Measurements from ENCODE around the gene TMC1. TPM values are rescaled to one million over a fixed set of nuclear protein-coding genes. Genes with fewer than 3 reads are reported as not detected.
"Not testable (repeated sequence)": the region's sequence is repeated elsewhere in the genome, so short reads cannot be mapped to it uniquely, and the experiment has no call there.

TMC1 gene
- total RNA-seq: 0.49 TPM
- polyA plus RNA-seq (ENCODE audit: insufficient read depth in 1 of 8, insufficient read length in 8 of 8, low replicate concordance in 1 of 8): 1 to 10 TPM in 2 of 8 donors, under 1 TPM in 6; 0.39 to 1.4 (median 0.65) TPM
- long read RNA-seq, donor 1: 0 reads
- long read RNA-seq, donor 2: 0 reads
- long read RNA-seq, donor 3: 0 reads
- long read RNA-seq, donor 4: 0 reads
- long read RNA-seq, donor 5: 0 reads
- long read RNA-seq, donor 6: 0 reads
- long read RNA-seq, donor 7: 0 reads
- long read RNA-seq, donor 8: 0 reads
- long read RNA-seq, donor 9: 0 reads
- long read RNA-seq, donor 10: 0 reads
- long read RNA-seq, donor 11: 0 reads

- not testable (repeated sequence) for H3K27me3 ChIP-seq (ENCODE audit: control insufficient read depth, insufficient read depth, low read length); H3K36me3 ChIP-seq (ENCODE audit: control insufficient read depth, insufficient read depth, low read length); H3K4me1 ChIP-seq (ENCODE audit: control insufficient read depth, insufficient read depth, low read length); DNase-seq; H3K27ac ChIP-seq (ENCODE audit: low read length); H3K9me3 ChIP-seq (replicated peaks; ENCODE audit: control insufficient read depth, low read depth, low read length); H3K4me3 ChIP-seq (ENCODE audit: low read length)
- over 99% methylated on average over 12 of the region's 17 CpGs for WGBS (ENCODE audit: insufficient coverage)
These were observed at the start of gene TMC1 for GRCh38 chr9:72521416-72521815. Gene TMC1 (plus strand): TSS chr9:72521608. CDS start chr9:72648649, 127,041 bp downstream.

DNA sequence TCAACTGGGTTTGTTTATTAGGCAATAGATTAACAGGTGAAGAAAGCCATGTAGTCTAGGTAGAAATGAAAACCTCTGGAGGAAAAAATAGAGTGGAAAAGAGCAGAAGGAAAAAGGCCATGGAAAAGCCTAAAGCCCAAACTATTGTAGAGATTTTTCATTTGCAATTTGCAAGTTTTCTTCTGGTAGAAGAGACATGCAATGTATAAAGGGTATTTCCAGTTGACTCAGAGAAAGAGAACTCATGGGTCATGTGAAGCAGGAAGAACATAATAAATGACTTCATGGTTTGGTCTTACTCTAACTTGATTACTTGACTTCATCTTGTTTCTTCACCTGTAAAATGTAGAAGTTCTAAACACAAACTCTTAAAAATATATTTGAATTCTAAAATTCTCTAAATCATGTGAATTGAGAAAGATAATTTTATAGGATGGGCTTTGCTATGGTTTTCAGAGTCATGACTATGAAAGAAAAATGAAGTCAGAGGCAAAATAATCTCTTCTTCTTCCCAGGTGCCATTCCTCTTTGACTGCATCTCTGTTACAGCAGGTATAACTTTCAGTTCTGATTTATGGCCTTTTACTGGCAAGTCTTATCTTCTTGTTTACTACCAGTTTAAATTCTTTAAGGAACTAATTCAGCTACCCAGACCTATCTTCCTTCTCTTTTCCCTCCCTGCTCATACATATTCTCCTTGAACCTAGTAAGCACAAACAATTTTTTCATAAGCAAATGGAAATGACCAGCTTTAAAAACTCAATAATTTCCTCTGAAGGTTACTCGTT is 47.7 kb upstream of the TMC1 start:
- DNase-seq: no peak
- no peak overlapping the region for H3K27ac ChIP-seq (ENCODE audit: low read length)
- H3K36me3 ChIP-seq (ENCODE audit: control insufficient read depth, insufficient read depth, low read length): no peaks in the 10 kb centered on the region
- H3K27me3 ChIP-seq (ENCODE audit: control insufficient read depth, insufficient read depth, low read length): no peaks in the 10 kb centered on the region
- H3K4me1 ChIP-seq (ENCODE audit: control insufficient read depth, insufficient read depth, low read length): peaks cover 2% of the 10 kb centered on the region
- H3K4me3 ChIP-seq (ENCODE audit: low read length): no peak overlapping the region
- no CpG with 5 or more reads among the region's 1 CpG for WGBS (ENCODE audit: insufficient coverage)
- no peaks in the 10 kb centered on the region for H3K9me3 ChIP-seq (replicated peaks; ENCODE audit: control insufficient read depth, low read depth, low read length)

- peak; percentile 56 for DNase-seq
- no peaks in the 10 kb centered on the region for H3K27me3 ChIP-seq (ENCODE audit: control insufficient read depth, insufficient read depth, low read length)
- H3K36me3 ChIP-seq (ENCODE audit: control insufficient read depth, insufficient read depth, low read length): no peaks in the 10 kb centered on the region
- H3K4me3 ChIP-seq (ENCODE audit: low read length): no peak overlapping the region
- no CpG with 5 or more reads among the region's 2 CpGs for WGBS (ENCODE audit: insufficient coverage)
- no peaks in the 10 kb centered on the region for H3K9me3 ChIP-seq (replicated peaks; ENCODE audit: control insufficient read depth, low read depth, low read length)
- H3K27ac ChIP-seq (ENCODE audit: low read length): peak overlapping the region; percentile 17
- H3K4me1 ChIP-seq (ENCODE audit: control insufficient read depth, insufficient read depth, low read length): peaks cover 2% of the 10 kb centered on the region
These were observed 46.7 kb upstream of the TMC1 start for GRCh38 chr9:72474676-72475075.

DNA sequence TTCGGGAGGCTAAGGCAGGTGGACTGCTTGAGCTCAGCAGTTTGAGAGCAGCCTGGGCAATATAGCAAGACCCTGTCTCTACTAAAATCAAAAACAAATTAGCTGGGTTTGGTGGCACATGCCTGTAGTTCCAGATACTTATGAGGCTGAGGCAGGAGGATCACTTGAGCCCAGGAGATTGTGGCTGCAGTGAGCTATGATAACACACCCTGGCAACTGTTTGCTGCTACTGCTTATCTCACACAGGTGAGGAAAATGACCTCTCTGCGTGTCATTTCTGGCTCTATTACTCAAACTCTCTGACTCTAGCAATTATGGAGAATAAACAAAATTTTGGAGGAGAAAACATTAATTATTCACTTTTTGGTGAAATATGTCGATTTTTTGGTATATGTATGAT is 45.3 kb upstream of the TMC1 start:
- no peak overlapping the region for H3K4me3 ChIP-seq (ENCODE audit: low read length)
- H3K4me1 ChIP-seq (ENCODE audit: control insufficient read depth, insufficient read depth, low read length): peaks cover 2% of the 10 kb centered on the region
- H3K36me3 ChIP-seq (ENCODE audit: control insufficient read depth, insufficient read depth, low read length): no peaks in the 10 kb centered on the region
- no peaks in the 10 kb centered on the region for H3K9me3 ChIP-seq (replicated peaks; ENCODE audit: control insufficient read depth, low read depth, low read length)
- no peak overlapping the region for H3K27ac ChIP-seq (ENCODE audit: low read length)
- WGBS (ENCODE audit: insufficient coverage): no CpG with 5 or more reads among the region's 3 CpGs
- H3K27me3 ChIP-seq (ENCODE audit: control insufficient read depth, insufficient read depth, low read length): no peaks in the 10 kb centered on the region
- DNase-seq: no peak

DNA sequence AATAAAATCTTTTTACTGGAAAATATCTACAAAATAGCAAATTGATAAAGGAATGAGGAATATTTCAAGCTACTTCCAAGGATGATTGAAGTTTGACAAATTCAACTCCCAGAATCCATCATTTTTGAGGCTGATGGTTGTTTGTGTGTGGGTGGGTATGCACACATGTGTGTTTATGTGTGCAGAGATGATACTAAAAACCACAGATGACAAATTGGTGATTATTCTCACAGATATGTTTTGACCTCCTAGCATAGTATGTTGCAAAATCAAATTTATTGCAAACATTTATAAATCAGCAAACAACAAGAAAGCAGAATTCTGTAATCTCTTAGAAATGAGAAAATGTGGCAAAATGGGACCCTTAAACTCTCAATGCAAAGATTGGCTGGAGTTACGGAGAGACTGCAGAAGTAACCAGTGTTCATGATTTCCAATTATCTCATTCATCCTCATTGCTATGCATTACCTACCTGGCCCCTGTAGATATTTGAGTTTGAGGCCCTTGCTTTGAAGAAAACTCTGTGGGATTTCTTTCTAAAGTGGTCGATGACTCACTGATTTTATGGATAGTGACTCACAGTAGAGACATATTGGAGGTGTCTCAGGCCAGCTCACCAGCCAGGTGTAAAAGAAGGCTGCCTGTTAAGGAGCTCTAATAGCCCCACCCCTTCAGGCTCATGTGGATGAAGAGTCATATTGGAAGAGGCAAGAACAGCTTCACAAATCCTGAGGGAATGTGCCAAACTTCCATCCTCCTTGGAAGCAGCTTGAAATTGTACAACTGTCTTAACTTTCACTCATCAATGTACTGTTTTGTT is 44.6 kb upstream of the TMC1 start:
- Histone ChIP-seq H3K4me1 (ENCODE audit: control insufficient read depth, insufficient read depth, low read length) (peaks cover 2% of the 10 kb centered on the region), H3K4me3 (ENCODE audit: low read length) (no peak overlapping the region), H3K27me3 (ENCODE audit: control insufficient read depth, insufficient read depth, low read length) (no peaks in the 10 kb centered on the region), H3K36me3 (ENCODE audit: control insufficient read depth, insufficient read depth, low read length) (no peaks in the 10 kb centered on the region), H3K27ac (ENCODE audit: low read length) (no peak overlapping the region), H3K9me3 (replicated peaks; ENCODE audit: control insufficient read depth, low read depth, low read length) (no peaks in the 10 kb centered on the region)
- 71% methylated on average over 1 of the region's 2 CpGs for WGBS (ENCODE audit: insufficient coverage)
- DNase-seq: no peak

GRCh38 chr9:72477930-72478518 is 43.4 kb upstream of the TMC1 start:
- H3K4me3 ChIP-seq (ENCODE audit: low read length): no peak overlapping the region
- DNase-seq: peak; percentile 25
- peaks cover 2% of the 10 kb centered on the region for H3K4me1 ChIP-seq (ENCODE audit: control insufficient read depth, insufficient read depth, low read length)
- H3K27ac ChIP-seq (ENCODE audit: low read length): no peak overlapping the region
- H3K27me3 ChIP-seq (ENCODE audit: control insufficient read depth, insufficient read depth, low read length): no peaks in the 10 kb centered on the region
- WGBS (ENCODE audit: insufficient coverage): 75% methylated on average over 2 of the region's 4 CpGs
- no peaks in the 10 kb centered on the region for H3K36me3 ChIP-seq (ENCODE audit: control insufficient read depth, insufficient read depth, low read length)
- no peaks in the 10 kb centered on the region for H3K9me3 ChIP-seq (replicated peaks; ENCODE audit: control insufficient read depth, low read depth, low read length)

DNA sequence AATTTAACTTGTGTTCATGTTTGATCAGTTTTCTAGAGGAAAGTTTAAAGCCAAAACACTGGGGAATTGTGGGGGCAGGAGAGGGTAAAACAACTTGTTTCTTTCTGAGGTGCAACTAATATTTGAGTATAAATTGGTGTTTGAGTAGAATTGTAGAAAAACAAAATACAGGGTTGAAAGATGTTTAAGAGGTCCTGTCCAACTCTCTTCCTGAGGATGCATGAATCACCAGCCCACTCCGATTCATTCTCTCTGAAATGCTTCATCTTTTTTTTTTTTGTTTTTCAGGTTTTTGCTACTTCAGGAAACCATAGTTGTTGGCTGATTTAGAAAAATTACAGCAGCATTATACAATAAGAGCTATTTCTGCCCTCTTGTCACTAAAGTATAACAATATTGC is 42.4 kb upstream of the TMC1 start:
- no CpG with 5 or more reads among the region's 1 CpG for WGBS (ENCODE audit: insufficient coverage)
- DNase-seq: no peak

DNA sequence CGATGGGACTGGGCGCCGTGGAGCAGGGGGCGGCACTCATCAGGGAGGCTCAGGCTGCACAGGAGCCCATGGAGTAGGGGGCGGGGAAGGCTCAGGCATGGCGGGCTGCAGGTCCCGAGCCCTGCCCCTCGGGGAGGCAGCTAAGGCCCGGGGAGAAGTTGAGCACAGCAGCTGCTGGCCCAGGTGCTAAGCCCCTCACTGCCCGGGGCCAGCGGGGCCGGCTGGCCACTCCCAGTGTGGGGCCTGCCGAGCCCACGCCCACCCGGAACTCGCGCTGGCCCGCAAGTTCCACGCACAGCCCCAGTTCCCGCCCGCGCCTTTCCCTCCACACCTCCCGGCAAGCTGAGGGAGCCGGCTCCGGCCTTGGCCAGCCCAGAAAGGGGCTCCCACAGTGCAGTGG is 41.1 kb upstream of the TMC1 start:
- not testable (repeated sequence) for H3K4me1 ChIP-seq (ENCODE audit: control insufficient read depth, insufficient read depth, low read length); H3K36me3 ChIP-seq (ENCODE audit: control insufficient read depth, insufficient read depth, low read length); DNase-seq; H3K27ac ChIP-seq (ENCODE audit: low read length); H3K4me3 ChIP-seq (ENCODE audit: low read length); H3K27me3 ChIP-seq (ENCODE audit: control insufficient read depth, insufficient read depth, low read length); H3K9me3 ChIP-seq (replicated peaks; ENCODE audit: control insufficient read depth, low read depth, low read length)
- WGBS (ENCODE audit: insufficient coverage): 88% methylated on average over 15 of the region's 25 CpGs

More for the DNA sequence above, 42.4 kb upstream of the TMC1 start:
- Histone ChIP-seq H3K4me3 (ENCODE audit: low read length) (no peak overlapping the region), H3K27me3 (ENCODE audit: control insufficient read depth, insufficient read depth, low read length) (no peaks in the 10 kb centered on the region), H3K4me1 (ENCODE audit: control insufficient read depth, insufficient read depth, low read length) (peaks cover 2% of the 10 kb centered on the region), H3K9me3 (replicated peaks; ENCODE audit: control insufficient read depth, low read depth, low read length) (no peaks in the 10 kb centered on the region), H3K36me3 (ENCODE audit: control insufficient read depth, insufficient read depth, low read length) (no peaks in the 10 kb centered on the region), H3K27ac (ENCODE audit: low read length) (no peak overlapping the region)

- Histone ChIP-seq H3K4me3 (ENCODE audit: low read length) (no peak overlapping the region), H3K27me3 (ENCODE audit: control insufficient read depth, insufficient read depth, low read length) (no peaks in the 10 kb centered on the region), H3K27ac (ENCODE audit: low read length) (no peak overlapping the region), H3K9me3 (replicated peaks; ENCODE audit: control insufficient read depth, low read depth, low read length) (no peaks in the 10 kb centered on the region), H3K36me3 (ENCODE audit: control insufficient read depth, insufficient read depth, low read length) (no peaks in the 10 kb centered on the region), H3K4me1 (ENCODE audit: control insufficient read depth, insufficient read depth, low read length) (peaks cover 14% of the 10 kb centered on the region)
- no peak for DNase-seq
- no CpG with 5 or more reads among the region's 1 CpG for WGBS (ENCODE audit: insufficient coverage)
These were observed 40.5 kb upstream of the TMC1 start for GRCh38 chr9:72480921-72481320.
